Cardiac fibroblast (primary cell): Measurements from ENCODE around the gene TXLNG.

Source experiments
- DNase-seq, 2 donors: peaks; one replicate each; pipeline versions ENCODE4 v3.0.0 to v3.0.0-alpha.2; 2010; ENCODE audit warnings: low read depth in 2 of 2
- H3K4me3 ChIP-seq, 2 donors: replicated peaks in 1 of 2; 1 replicate in 1 of 2; 2 replicates in 1 of 2; pipeline ENCODE4 v1.5.1; 2011; ENCODE audit warnings: low read depth in 2 of 2, low read length in 2 of 2, mild to moderate bottlenecking in 2 of 2, moderate library complexity in 1 of 2
- TF ChIP-seq, protein P1 (sequence below): IDR thresholded peaks from one replicate; pipeline ENCODE4 v1.5.1; 2011; ENCODE audit warnings: low read depth, mild to moderate bottlenecking, low read length, inconsistent platforms

The TXLNG gene

DNA sequence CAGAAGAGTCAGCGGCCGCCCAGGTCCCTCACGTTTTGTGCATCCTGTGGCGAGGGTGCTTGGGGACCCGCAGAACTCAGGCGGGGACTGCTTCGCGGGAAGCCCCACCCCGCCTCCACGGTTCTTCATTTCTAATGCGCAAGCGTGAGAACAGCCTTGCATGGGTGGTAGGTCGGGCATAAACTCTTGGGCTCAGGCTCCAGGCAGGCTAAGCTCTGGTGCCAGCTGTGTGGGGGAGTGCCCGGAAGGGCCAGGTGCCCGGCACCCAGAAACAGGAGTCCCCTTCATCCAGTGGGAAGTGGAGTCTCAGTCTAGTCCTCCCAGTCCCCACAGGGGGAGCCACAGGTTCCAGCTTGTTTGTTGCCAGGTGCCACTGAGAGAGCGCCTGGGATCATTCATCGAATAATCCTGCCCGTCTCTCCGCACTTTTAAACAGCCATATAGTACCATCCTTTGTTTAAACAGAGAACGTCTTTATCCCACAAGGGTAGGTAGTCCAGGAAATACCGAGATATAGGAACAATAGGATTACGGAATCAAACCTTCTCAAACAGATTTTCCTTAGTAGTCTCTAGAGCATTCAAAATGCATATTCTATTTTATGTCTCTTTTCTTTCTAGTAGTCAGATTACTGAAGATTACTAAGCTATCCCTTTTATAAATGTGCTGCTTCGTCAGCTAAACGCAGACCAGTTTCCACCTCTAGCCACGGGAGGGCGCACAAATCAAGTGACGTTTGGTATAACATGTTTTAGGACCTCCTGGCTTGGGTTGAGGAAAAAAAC, 96.6 kb downstream of the TXLNG start:
- DNase-seq: peak; percentile 71 to 78

DNA sequence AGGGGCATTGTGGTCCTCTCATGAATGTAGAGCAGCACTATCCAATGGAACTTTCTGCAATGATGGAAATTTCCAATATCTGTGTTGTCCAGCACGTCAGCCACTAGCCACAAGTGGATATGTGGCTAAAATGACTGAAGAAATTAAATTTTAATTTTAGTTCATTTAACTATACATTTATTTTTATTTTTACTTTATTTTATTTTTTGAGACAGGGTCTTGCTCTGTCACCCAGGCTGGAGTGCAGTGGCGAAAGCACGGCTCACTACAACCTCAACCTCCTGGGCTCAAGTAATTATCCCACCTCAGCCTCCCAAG, 97.2 kb downstream of the TXLNG start:
- no peak for DNase-seq
- TF ChIP-seq, protein P1, sequence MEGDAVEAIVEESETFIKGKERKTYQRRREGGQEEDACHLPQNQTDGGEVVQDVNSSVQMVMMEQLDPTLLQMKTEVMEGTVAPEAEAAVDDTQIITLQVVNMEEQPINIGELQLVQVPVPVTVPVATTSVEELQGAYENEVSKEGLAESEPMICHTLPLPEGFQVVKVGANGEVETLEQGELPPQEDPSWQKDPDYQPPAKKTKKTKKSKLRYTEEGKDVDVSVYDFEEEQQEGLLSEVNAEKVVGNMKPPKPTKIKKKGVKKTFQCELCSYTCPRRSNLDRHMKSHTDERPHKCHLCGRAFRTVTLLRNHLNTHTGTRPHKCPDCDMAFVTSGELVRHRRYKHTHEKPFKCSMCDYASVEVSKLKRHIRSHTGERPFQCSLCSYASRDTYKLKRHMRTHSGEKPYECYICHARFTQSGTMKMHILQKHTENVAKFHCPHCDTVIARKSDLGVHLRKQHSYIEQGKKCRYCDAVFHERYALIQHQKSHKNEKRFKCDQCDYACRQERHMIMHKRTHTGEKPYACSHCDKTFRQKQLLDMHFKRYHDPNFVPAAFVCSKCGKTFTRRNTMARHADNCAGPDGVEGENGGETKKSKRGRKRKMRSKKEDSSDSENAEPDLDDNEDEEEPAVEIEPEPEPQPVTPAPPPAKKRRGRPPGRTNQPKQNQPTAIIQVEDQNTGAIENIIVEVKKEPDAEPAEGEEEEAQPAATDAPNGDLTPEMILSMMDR: no peak
- no peak overlapping the region for H3K4me3 ChIP-seq

More for the DNA sequence above, 96.6 kb downstream of the TXLNG start:
- TF ChIP-seq, protein P1: peak; percentile 54
- H3K4me3 ChIP-seq: peak overlapping the region; percentile 39 to 51

DNA sequence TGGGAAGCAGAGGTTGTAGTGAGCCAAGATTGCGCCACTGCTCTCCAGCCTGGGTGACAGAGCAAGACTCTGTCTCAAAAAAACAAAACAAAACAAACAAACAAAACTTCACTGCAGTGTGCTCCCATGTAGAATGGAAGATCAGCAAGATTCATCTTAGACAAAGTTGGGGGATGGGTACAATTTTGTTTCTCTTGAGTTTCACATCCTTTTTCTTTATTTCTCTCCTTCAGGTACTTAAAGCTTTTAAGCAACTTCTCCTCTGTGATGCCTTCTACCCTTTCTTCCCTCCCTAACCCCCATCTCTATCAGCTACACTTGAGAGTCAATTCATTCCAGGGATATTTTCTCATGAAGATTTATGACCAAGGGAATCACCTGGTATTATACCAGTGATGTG, 99.4 kb downstream of the TXLNG start:
- DNase-seq: no peak
- TF ChIP-seq, protein P1: no peak
- H3K4me3 ChIP-seq: no peak overlapping the region

DNA sequence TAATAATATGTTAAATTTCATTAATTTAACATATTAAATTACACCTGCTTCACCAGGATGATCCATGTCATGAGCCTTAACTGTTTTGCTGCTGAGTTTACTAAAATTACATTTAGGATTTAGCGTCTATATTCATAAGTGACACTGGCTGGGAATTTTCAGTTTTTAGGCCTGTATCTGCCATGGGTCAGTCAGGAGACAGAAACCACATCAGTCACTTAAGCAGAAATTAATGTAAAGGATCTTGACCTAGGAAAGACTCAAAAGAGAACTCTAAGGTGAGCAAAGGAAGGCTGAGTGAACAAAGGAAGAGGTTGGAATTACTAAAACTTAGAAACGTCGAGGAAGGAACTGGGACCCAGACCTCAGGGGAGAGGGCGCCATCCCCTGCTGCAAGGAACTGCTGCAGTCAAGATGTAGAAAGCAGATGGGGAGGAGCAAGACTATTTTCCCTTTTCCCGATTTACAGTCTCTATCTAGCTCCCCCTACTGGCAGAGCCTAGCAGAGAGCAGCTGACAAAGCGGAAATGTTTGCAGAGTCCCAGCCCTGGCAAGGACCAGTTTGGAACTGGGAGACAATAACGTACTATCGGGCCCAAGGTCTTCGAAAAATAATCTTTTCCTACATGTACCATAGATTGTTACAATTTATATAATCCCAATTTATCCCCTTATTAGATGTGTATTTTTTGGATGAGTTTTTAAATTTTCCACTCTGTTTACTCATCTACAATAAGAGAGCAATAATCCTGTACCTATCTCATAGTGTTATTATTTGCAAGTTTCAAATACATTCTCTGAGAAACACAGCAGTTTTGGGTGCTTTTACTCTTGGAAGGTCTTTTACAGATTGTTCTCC, 106.5 kb downstream of the TXLNG start:
- TF ChIP-seq, protein P1: peak; percentile 78
- no peak overlapping the region for H3K4me3 ChIP-seq
- DNase-seq: peak; percentile 82 to 85
